ENCODE measurements around the gene EMID1. TPM values are rescaled to one million over a fixed set of nuclear protein-coding genes. Genes with fewer than 3 reads are reported as not detected.
A peak's percentile ranks its signal among the peaks of the same experiment; 100 is the strongest.

The EMID1 gene
- total RNA-seq, 1 experiment from 2014 or later: 5.4 TPM

- H3K18ac ChIP-seq (ENCODE audit: insufficient read length, low read depth, low read length): no peak overlapping the region
- H2BK15ac ChIP-seq (ENCODE audit: low read depth, low read length): no peak overlapping the region
- H3K4me1 ChIP-seq (ENCODE audit: insufficient read depth, low read length): no peaks in the 10 kb centered on the region
- H3K4me2 ChIP-seq (ENCODE audit: insufficient read depth, insufficient read length, low read length): no peak overlapping the region
- H2AFZ ChIP-seq (ENCODE audit: low read length): no peak overlapping the region
- H3K27ac Mint-ChIP-seq: peak overlapping the region in 1 of 3 experiments; percentile 25; a peak in 2 of 7 replicates
- H3K4ac ChIP-seq (ENCODE audit: low read depth, low read length): no peak overlapping the region
- H3K27me3 ChIP-seq (ENCODE audit: insufficient read depth, low read length): no peaks in the 10 kb centered on the region
- no peak overlapping the region for H2BK12ac ChIP-seq (ENCODE audit: insufficient read length, low read depth, low read length)
- H2BK120ac ChIP-seq (ENCODE audit: low read depth, low read length, poor library complexity, severe bottlenecking): no peak overlapping the region
- no peak overlapping the region for H3K4me3 Mint-ChIP-seq
- H3K27ac ChIP-seq (ENCODE audit: insufficient read length, low read depth, low read length): no peak overlapping the region
- H3K23me2 ChIP-seq (ENCODE audit: insufficient read length, low read depth, low read length, poor library complexity, severe bottlenecking): no peaks in the 10 kb centered on the region
- no peak for TF ChIP-seq CTCF (conservative IDR thresholded peaks at IDR 0.05)
- no peak overlapping the region for H3K9ac ChIP-seq (ENCODE audit: extremely low read depth, insufficient read length, low read length)
- H3K56ac ChIP-seq (ENCODE audit: insufficient read length, low read depth, low read length): no peak overlapping the region
- peaks cover 4 to 10% of the 10 kb centered on the region in 2 experiments for H3K4me1 Mint-ChIP-seq
- no peaks in the 10 kb centered on the region for H3K79me1 ChIP-seq (ENCODE audit: insufficient read depth, low read depth, low read length, poor library complexity, severe bottlenecking)
- H3K14ac ChIP-seq (ENCODE audit: insufficient read depth, low read length): no peak overlapping the region
- no CpG with 5 or more reads among the region's 7 CpGs for WGBS (ENCODE audit: extremely low coverage, insufficient read length, low lambda C conversion rate)
- no peak overlapping the region for H3T11ph ChIP-seq (ENCODE audit: low read length)
- H4K20me1 ChIP-seq (ENCODE audit: control insufficient read depth, insufficient read depth, insufficient read length): no peaks in the 10 kb centered on the region
- no peaks in the 10 kb centered on the region for H3K79me2 ChIP-seq (ENCODE audit: insufficient read depth, low read length)
- peaks cover 18% of the 10 kb centered on the region for H3K27me3 Mint-ChIP-seq (ENCODE audit: low read depth)
- H4K91ac ChIP-seq (ENCODE audit: insufficient read length, low read depth, low read length): no peak overlapping the region
- peaks cover 8 to 34% (median 10%) of the 10 kb centered on the region in 3 experiments for H3K36me3 Mint-ChIP-seq (ENCODE audit: insufficient read depth in 1 of 3, low read depth in 3 of 3)
- peaks cover 22% of the 10 kb centered on the region in 2 experiments for H3K9me3 Mint-ChIP-seq
- H4K8ac ChIP-seq (replicated peaks; ENCODE audit: insufficient read length, low read depth, low read length): no peak overlapping the region
- no peak overlapping the region for H2BK20ac ChIP-seq (ENCODE audit: low read depth, low read length, poor library complexity, severe bottlenecking)
- H3K9me3 ChIP-seq (ENCODE audit: control insufficient read depth, low read depth, low read length): no peaks in the 10 kb centered on the region
- no peak for DNase-seq
- H2BK5ac ChIP-seq (ENCODE audit: insufficient read length, low read length): no peak overlapping the region
- H3K23ac ChIP-seq (ENCODE audit: insufficient read length, low read depth, low read length): no peak overlapping the region
- no peak overlapping the region for H2AK5ac ChIP-seq (ENCODE audit: insufficient read length, low read length)
- no peak overlapping the region for H4K5ac ChIP-seq (ENCODE audit: insufficient read length, low read depth, low read length)
Observed at GRCh38 chr22:29244785-29245625, 39.3 kb downstream of the EMID1 start.

Measured in H9 (cell line).